ENCODE data around the gene ATP10D.

DNA sequence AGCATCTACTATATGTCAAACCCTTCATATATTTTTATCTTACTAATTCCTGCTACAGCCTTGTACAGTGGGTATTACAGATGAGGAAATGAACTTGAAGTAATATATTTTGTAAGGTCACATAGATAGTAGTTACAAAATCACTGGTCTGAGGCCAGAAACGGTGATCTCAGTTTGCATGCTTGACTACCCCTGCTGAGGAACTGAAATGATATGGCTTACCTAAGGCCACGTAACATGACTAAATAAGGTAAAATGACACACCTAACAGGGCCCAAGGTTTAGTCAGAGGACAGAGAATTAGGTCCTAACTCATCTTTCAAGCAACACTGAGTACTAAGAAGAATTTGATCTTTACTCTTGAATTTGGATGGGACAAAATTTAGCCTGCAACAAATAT is 20.1 kb upstream of the ATP10D start:
- TF ChIP-seq, protein P1, sequence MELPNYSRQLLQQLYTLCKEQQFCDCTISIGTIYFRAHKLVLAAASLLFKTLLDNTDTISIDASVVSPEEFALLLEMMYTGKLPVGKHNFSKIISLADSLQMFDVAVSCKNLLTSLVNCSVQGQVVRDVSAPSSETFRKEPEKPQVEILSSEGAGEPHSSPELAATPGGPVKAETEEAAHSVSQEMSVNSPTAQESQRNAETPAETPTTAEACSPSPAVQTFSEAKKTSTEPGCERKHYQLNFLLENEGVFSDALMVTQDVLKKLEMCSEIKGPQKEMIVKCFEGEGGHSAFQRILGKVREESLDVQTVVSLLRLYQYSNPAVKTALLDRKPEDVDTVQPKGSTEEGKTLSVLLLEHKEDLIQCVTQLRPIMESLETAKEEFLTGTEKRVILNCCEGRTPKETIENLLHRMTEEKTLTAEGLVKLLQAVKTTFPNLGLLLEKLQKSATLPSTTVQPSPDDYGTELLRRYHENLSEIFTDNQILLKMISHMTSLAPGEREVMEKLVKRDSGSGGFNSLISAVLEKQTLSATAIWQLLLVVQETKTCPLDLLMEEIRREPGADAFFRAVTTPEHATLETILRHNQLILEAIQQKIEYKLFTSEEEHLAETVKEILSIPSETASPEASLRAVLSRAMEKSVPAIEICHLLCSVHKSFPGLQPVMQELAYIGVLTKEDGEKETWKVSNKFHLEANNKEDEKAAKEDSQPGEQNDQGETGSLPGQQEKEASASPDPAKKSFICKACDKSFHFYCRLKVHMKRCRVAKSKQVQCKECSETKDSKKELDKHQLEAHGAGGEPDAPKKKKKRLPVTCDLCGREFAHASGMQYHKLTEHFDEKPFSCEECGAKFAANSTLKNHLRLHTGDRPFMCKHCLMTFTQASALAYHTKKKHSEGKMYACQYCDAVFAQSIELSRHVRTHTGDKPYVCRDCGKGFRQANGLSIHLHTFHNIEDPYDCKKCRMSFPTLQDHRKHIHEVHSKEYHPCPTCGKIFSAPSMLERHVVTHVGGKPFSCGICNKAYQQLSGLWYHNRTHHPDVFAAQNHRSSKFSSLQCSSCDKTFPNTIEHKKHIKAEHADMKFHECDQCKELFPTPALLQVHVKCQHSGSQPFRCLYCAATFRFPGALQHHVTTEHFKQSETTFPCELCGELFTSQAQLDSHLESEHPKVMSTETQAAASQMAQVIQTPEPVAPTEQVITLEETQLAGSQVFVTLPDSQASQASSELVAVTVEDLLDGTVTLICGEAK (IDR thresholded peaks at IDR 0.05), result no peak
- TF ChIP-seq, protein P1 (CRISPR knock-in tag; IDR thresholded peaks at IDR 0.05), result no peak
- TF ChIP-seq RCOR1 (IDR thresholded peaks at IDR 0.05; ENCODE audit: borderline replicate concordance in 1 of 2, low read depth in 2 of 2, low read length in 2 of 2) (no peak), HNRNPL (IDR thresholded peaks at IDR 0.05; ENCODE audit: low read depth, low read length) (no peak), EZH2 (IDR thresholded peaks at IDR 0.05; ENCODE audit: borderline replicate concordance, low read depth, low read length) (no peak), SMAD3 (CRISPR knock-in tag; conservative IDR thresholded peaks at IDR 0.05) (no peak)
